SIG-M5 treated with dmso at 0.1 percent for 504 hours (cell line): ENCODE results near the gene SCUBE1.

Source experiments
- DNase-seq: peaks from one replicate; lab custom pipeline; 2025; ENCODE audit not compliant: unreplicated experiment; lab: John Stamatoyannopoulos, UW

The SCUBE1 gene

DNA sequence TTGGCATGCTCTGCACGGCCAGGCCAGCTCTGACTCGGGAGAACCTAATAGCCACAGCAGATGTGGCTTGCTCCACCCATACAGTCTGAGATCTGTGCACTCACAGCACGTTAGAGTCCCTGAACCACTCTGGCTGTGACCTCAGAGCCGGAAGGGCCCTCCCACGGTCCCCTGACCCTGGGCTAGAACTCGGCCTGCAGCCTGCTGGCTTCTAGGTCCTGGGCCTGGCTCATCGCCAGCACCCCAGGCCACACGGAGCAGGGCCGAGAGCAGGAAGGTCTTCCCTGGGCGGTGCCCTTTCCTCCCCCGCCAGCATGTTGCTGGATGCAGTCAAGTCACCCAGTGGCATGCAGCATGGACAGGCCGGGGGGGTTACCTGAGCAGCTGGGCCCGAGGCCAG lies 120.9 kb downstream of the SCUBE1 start:
- no peak for DNase-seq

- DNase-seq, result no peak
Observed at GRCh38 chr22:43220625-43221380, 122.4 kb downstream of the SCUBE1 start.

- DNase-seq, result no peak
Observed at GRCh38 chr22:43218786-43219185, 124.4 kb downstream of the SCUBE1 start.

- DNase-seq, result no peak
Observed at GRCh38 chr22:43217285-43218030, 125.7 kb downstream of the SCUBE1 start.

DNA sequence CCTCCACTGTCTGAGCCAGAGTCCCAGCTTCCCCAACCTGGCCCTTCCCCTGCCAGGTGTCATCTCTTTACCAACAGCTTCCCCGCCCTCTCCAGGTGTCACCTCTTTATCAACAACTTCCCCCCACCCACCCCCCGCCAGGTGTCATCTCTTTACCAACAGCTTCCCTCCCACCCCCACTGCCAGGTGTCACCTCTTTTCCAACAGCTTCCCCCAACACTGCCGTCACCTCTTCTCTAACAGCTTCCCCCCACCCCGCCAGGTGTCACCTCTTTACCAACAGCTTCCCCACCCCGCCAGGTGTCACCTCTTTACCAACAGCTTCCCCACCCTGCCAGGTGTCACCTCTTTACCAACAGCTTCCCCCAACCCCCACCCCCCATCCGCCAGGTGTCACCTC lies 126.4 kb downstream of the SCUBE1 start:
- DNase-seq, result no peak

GRCh38 chr22:43213962-43214361 lies 129.2 kb downstream of the SCUBE1 start:
- DNase-seq, result no peak

- DNase-seq, result no peak
Observed at GRCh38 chr22:43213051-43213450, 130.1 kb downstream of the SCUBE1 start.

DNA sequence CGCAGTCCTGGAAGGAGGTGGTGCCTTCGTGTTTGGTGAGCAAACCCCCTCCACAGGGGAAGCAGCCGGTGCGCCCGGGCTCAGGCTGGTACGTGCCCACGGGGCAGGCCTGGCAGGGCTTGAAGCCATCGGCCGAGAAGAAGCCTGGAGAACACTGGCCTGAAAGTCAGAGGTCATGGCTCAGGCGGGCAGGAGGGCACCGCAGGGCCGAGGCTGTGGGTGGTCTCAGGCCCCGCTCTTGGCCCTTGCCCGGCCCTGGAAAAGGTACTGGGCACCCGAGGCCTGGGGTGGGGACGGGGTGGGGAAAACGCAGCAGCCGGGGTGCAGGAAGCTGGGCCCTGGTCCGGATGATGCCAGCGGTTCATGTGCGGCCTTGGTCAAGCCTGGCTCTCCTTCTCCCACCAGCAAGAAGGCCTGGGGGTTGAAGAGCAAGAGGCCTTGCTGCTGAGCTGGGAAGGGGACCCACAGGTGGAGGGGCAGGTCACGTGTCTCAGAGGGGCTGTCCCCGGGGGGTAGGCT lies 130.7 kb downstream of the SCUBE1 start:
- DNase-seq, result no peak

- no peak for DNase-seq
Observed at GRCh38 chr22:43211941-43212433, 131.2 kb downstream of the SCUBE1 start.

DNA sequence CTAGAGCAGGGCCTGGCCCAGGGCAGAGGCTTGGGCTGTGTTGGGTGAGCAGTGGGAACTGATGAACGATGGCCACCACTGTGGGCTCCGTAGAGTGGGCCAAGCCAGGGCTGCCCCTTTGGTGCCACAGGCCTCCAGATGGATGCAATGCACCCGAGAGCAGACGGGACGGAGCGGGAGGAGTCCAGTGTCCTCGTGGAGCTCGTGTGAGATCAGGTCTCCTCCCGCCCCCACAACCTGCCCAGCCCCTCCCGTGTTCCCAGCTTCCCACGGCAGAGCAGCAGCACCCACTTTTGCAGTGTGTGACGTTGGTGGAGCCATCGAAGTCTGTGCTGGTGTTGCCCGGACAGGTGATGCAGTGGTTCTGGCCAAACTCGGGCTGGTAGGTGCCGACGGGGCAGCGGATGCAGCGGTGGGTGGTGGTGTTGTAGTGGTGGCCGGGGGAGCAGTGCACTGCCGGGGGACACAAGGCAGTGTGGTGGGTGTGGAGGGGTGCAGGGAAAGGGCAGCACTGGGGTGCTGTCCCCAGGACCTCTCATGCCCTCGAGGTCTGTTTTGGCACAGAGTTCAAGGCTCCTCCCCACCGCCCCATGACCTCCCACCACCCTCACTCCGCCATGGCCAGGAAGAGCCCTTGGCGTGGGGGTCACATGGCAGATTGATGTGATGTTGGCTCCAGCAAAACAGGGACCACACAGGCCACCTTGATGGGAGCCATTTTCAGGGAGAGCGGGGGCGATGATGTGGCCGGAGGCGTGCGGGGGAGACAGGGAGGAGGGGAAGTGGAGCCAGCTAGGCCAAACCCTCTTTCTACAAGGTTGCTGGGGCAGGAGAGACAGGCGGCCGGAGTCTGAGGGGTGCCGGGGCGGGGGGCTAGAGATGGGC lies 132.3 kb downstream of the SCUBE1 start:
- DNase-seq, result no peak

- no peak for DNase-seq
Observed at GRCh38 chr22:43209971-43210370, 133.2 kb downstream of the SCUBE1 start.

DNA sequence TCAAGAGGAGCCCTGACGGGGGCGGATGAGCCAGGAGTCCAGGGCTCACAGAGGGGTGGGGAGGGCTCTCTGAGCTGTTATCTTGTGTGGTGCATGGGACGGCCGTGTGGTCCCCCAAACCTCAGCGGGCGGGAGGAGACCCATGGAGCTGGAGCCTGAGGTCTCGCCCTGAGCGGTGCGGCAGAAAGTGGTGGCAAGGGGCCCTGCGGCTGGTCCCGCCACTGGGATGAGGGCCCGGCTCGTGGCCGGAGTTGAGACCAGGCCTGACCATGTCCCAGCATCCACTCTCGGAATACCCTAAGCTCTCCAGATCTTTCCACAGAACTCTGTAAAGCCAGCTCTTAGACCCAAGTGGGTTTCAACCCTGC lies 133.7 kb downstream of the SCUBE1 start:
- no peak for DNase-seq

DNA sequence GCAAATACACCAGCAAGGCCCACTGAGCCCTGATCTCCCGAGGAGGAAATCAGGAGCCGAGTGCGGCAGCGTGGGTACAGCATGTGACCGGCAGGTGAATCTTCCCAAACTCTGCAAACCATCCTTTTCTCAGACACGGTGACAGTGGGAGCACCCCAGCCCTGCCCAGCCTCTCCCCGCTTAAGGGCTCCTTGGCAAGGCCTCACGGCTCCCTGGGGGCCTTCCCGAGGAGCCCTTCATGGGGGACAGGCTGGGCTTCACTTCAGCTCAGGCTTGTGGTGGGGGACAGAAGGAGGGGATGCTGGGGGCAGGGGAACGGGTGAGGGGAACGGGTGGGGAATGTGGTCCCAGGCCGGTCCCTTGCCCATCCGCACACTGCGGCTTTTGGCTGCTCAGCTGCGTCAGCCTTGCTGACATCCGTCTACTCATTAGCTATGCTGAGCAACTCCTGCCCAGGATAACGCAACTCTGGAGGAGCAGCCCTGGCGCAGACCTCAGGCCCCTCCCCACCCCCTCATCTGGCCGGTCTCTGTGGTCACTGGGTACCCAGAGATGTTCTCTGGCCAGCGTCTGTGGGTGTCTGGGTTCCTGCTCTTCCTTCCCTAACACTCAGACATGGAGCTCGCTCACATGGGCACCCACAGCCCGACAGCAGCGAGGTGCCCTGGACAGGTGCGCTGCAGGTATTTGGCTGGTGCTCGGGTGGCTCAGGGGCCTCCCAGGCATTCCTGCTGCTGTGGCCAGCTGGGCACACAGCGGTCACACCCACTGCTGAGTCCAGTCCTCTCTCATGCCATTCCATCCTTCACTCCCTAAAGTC lies 134.3 kb downstream of the SCUBE1 start:
- no peak for DNase-seq

DNA sequence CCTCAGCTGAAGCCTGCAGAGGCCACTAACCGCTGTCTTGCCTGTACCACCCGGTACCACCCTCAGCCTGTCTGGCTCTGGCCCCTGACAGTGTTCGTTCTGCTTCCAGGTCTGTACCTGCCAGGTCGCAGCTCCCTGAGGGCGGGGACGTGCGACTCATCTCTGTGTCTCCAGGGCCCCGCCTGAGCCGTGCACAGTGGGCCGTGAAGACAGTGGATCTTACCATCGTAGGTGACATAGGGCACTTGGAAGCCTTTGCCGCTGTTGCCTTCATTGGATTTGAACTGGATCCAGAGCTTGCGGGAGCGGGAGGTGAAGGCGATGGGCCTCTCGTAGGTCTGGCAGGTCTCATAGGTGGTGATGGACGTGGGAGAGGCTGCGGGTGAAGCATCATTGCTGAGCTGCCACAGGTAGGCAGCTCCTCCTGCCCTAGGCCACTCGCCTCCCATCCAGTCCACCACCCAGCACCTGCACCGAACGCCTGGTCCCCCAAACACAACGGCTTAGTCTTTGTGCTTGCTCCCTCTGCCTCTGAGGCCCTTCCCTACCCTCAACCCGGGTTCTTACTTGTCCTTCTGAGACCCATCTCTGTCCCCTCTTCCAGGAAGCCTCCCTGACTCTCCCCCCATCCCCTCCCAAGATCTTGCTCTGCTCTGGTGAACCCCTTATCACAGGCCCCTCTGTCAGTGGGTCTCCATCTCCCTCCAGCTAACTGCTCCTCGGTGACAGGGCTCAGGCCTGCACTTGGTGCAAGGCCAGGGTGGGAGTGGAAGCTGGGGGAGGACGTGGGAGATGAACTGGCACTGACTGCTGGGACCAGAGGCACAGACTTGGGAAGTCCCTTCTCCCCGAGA lies 135.1 kb downstream of the SCUBE1 start:
- no peak for DNase-seq

DNA sequence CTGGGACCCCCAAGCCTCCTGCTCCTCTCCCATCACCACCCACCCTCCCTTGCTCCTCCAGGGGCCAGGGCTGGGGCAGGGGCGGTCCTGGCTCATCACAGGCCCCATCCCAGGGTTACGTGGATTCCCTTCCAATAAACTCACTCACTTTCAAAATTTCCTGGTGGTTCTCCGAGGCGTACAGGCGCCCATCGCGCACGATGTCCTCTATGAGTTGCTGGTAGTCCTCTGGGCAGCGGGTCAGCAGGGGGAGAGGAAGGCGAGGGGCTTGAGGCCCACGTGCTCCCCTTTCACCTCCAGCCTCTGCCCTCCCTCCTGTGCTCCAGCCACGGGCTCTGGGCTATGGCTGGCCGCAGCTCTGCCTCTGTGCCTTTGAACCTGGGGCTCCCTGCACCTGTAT lies 135.8 kb downstream of the SCUBE1 start:
- no peak for DNase-seq

- no peak for DNase-seq
Observed at GRCh38 chr22:43206509-43207161, 136.5 kb downstream of the SCUBE1 start.

DNA sequence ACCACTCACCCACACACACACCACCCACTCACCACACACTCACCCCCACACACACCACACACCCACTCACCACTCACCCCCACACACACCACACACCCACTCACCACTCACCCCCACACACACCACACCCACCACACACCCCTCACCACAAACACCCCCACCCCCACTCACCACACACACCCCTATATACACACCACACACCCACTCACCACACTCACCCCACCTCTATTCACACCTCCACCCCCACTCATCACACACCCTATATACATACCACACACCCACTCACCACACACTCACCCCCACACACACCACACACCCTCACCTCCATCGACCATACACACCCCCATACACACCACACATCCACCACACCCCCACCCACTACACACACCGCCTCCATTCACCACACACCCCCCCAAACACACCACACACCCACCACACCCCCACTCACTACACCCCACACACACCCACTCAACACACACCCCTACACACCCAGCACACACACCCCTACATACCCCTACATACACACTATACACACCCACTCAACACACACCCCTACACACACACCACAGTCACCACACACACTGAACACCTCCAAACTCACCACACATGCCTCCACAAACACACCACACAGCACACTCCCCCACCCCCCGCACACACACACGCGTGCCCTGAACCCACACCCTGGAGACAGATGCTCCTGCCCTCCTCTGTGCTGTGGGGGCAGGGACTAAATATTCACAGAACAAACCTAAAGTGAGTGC lies 137.2 kb downstream of the SCUBE1 start:
- DNase-seq, result no peak

GRCh38 chr22:43205261-43205691 lies 137.9 kb downstream of the SCUBE1 start:
- DNase-seq, result no peak
